ENCODE results near the gene ENGASE. TPM values are rescaled to one million over a fixed set of nuclear protein-coding genes. Genes with fewer than 3 reads are reported as not detected.

The ENGASE gene
- total and polyA plus RNA-seq, 9 of the 15 experiments (the other 6 are each of a cell fraction or from before 2014, with no cell fraction given), result 0.06 to 45.5 (median 13.9) TPM

GRCh38 chr17:79039886-79040285 lies 34.7 kb upstream of the ENGASE start:
- H3K9ac ChIP-seq (ENCODE audit: insufficient read depth in 1 of 2, low read depth in 2 of 2, low read length in 2 of 2), result no peak overlapping the region
- intact Hi-C loops (cut with micrococcal nuclease), result no loop called here
- 2% methylated on average over 6 of the region's 6 CpGs for WGBS (ENCODE audit: insufficient coverage, low coverage, missing lambda C conversion rate)
- TF ChIP-seq ZBTB11 (CRISPR knock-in tag; IDR thresholded peaks at IDR 0.05) (no peak), GTF2A2 (tag; IDR thresholded peaks at IDR 0.05) (no peak), NFE2 (IDR thresholded peaks at IDR 0.05; ENCODE audit: low read depth) (no peak), AFF1 (IDR thresholded peaks at IDR 0.05; ENCODE audit: low read depth in 1 of 2, partially characterized antibody in 2 of 2) (no peak), SIN3B (IDR thresholded peaks at IDR 0.05; ENCODE audit: low read depth) (no peak), ZNF778 (CRISPR knock-in tag; IDR thresholded peaks at IDR 0.05) (no peak), HCFC1 (IDR thresholded peaks at IDR 0.05; ENCODE audit: low read depth, low read length) (no peak), RAD21 (CRISPR knock-in tag; conservative IDR thresholded peaks at IDR 0.05 in 1 of 2, IDR thresholded peaks at IDR 0.05 in 1 of 2) (no peak), TEAD4 (IDR thresholded peaks at IDR 0.05; ENCODE audit: low read length) (no peak), TEAD4 (CRISPR knock-in tag; IDR thresholded peaks at IDR 0.05; ENCODE audit: borderline replicate concordance) (no peak), EWSR1 (IDR thresholded peaks at IDR 0.05; ENCODE audit: borderline replicate concordance, low read depth, partially characterized antibody) (no peak), ZNF354B (CRISPR knock-in tag; IDR thresholded peaks at IDR 0.05) (no peak)
- TF ChIP-seq, protein P1, sequence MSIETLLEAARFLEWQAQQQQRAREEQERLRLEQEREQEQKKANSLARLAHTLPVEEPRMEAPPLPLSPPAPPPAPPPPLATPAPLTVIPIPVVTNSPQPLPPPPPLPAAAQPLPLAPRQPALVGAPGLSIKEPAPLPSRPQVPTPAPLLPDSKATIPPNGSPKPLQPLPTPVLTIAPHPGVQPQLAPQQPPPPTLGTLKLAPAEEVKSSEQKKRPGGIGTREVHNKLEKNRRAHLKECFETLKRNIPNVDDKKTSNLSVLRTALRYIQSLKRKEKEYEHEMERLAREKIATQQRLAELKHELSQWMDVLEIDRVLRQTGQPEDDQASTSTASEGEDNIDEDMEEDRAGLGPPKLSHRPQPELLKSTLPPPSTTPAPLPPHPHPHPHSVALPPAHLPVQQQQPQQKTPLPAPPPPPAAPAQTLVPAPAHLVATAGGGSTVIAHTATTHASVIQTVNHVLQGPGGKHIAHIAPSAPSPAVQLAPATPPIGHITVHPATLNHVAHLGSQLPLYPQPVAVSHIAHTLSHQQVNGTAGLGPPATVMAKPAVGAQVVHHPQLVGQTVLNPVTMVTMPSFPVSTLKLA (conservative IDR thresholded peaks at IDR 0.05), result no peak

More at GRCh38 chr17:79039886-79040285, 34.7 kb upstream of the ENGASE start:
- H4K20me1 ChIP-seq (replicated peaks; ENCODE audit: control insufficient read depth, insufficient read depth, low read length), result no peaks in the 10 kb centered on the region
- DNase-seq (ENCODE audit: extremely low read depth in 1 of 4, low spot score in 3 of 4) (no peak), FAIRE-seq (no peak), ATAC-seq (no peak)
- in situ Hi-C loops (cut with MboI), result no loop called here
- H3K9me1 ChIP-seq (ENCODE audit: control insufficient read depth, insufficient read depth, low read length), result no peaks in the 10 kb centered on the region
- CTCF ChIA-PET (ENCODE audit: low intra/inter-chr PET ratio), result no interaction called here
- H3K27me3 ChIP-seq (ENCODE audit: control insufficient read depth in 2 of 2, insufficient read depth in 2 of 2, low read length in 2 of 2), result peaks cover 22 to 70% of the 10 kb centered on the region in 2 experiments
- H3K79me2 ChIP-seq (ENCODE audit: control insufficient read depth, insufficient read depth, low read length), result no peaks in the 10 kb centered on the region
- no peak overlapping the region for H3K4me2 ChIP-seq (ENCODE audit: insufficient read depth, low read length)
- no peak overlapping the region for H3K27ac ChIP-seq (ENCODE audit: extremely low read depth, low read depth, low read length)
- BruUV-seq (replicated peaks), result no TSS peak
- H3K4me1 ChIP-seq (replicated peaks in 1 of 2; ENCODE audit: control insufficient read depth in 2 of 2, insufficient read depth in 2 of 2, low read length in 2 of 2), result peaks cover 0 to 3% of the 10 kb centered on the region in 2 experiments; a peak in 1 of 5 replicates
- no peaks in the 10 kb centered on the region; the same call in 1 of the 2 replicates for H3K9me3 ChIP-seq (replicated peaks; ENCODE audit: control insufficient read depth, insufficient read depth, low read depth, low read length)
- no peak overlapping the region for H3K4me3 ChIP-seq
- POLR2A ChIA-PET, result interaction anchor here (1.0 kb wide), 1 partner anchor 23 kb away, joined by 3 read pairs; no protein-coding TSS in a partner anchor
- H3K36me3 ChIP-seq (ENCODE audit: control insufficient read depth, insufficient read depth, low read length), result no peaks in the 10 kb centered on the region
- H2AFZ ChIP-seq (ENCODE audit: low read depth, low read length), result no peak overlapping the region
